Mammary microvascular endothelial cell (primary cell): Measurements from ENCODE around the gene SORT1. TPM values are rescaled to one million over a fixed set of nuclear protein-coding genes. Genes with fewer than 3 reads are reported as not detected.

Experiments used
- total RNA-seq: library from RNA; depleted of rRNA; stranded (reverse); fragments of >200 nt; gene quantifications from 2 replicates; pipeline ENCODE4 v1.2.3, GENCODE V29; 2015

SORT1 gene
- 9.2 and 9.4 TPM in 2 replicates for total RNA-seq

DNA sequence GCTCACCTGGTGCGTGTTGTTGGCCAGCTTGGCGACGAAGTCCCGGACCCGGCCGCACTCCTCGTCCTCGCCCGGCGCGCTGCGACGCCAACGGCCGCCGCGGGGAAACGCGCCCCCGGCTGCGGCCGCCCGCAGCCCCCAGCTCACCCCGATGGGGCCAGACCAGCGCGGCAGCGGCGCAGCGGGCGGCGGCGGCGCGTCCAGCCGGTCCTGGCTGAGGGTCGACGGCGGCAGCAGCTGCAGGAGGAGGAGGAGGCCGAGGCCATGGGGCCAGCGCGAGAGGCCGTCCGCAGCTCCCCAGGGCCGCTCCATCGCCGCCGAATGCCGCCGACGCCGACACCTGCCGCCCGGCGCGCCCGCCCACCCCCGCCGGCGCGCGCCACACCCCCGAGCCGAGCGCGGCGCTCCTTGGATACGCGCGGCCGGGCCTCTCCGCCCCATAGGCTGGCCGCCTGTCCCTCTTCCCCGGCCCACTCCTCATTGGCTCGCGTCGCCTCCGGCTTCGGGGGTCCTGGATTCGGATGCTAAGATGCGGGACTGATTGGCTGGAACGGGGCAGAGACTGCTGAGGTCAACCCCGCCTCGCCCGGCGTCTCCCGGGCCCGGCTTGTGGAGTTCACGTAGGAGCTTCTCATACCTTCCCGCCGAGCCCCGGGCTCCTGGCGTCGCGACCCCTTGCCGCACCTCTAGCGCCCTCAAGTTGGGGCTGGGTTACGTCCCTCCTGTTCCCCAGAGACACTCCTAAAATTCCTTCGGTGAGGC lies at the start of gene SORT1:
Gene SORT1, minus strand, starts transcription at position 338 of the 762 bp plus-strand sequence. Its CDS starts 26 bp downstream, at position 312.

DNA sequence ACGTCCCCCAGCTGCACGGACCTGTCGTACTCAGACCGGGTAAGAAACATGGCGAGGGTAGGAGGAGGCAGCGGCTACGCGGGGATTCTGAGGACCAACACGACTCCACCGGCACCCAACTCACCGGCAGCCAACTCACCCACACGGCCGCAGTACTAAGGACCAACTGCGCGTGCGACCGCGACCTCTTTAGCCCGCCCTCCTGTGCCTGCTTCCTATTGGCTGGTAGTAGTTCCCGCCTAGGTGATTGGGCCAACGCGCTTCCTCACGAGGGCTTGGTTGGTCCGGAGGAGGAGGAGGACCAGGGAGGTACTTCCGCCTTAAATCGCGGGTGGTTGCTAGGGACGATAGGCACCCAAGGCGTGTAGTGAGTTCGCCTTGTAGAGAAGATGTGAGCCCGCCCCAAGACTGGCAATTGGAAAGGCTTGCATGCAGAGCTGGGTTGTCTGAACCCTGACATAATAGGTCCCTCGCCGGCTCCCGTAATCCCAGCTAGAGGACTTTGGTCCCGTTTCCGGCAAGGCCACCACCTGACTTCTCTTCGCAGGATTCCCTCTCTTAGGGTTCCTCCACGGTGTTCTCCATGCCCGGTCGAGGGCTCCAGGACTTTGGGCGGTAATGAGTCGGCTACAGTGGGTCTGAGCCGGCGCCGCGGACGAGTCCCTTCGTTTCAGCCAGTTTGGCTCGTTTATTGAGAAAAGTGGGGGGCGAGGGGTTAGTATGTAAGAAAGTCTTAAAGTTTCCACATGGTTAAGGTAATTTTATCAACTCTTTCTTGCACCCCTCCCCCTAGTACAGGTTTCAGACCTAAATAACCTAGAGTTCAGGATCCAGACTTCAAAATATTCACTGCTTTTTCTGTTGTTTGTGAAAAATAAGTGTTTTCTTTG lies 28.8 kb upstream of the SORT1 start, which contains the start of gene PSMA5:
Gene PSMA5, minus strand, starts transcription at position 168 of the 890 bp plus-strand sequence. Its CDS starts 118 bp downstream, at position 50.

DNA sequence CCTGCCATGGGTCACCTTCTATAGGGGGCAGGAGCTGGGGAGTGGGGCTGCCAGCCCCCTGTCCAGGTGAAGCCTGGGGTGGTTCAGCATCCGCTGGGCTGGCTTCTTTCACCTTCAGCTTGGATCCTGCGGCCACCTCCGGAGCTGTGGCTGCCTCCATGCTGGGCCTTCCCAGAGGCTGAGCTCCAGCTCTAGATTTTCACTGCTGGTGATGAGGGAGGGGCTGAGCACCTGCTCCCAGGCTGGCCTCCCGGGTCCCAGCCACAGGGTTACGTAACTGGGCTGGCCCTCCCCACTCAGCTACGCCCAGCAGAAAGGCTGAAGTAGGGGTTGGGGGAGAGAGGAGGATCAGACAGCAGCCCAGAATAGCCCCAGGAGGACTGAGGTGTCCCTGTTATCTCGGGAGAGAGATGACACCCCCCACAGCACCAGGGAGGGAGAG lies 90.9 kb downstream of the SORT1 start, which contains the start of gene MYBPHL:
Gene MYBPHL, minus strand, starts transcription at position 180 of the 442 bp plus-strand sequence. Its CDS starts 20 bp downstream, at position 160.

DNA sequence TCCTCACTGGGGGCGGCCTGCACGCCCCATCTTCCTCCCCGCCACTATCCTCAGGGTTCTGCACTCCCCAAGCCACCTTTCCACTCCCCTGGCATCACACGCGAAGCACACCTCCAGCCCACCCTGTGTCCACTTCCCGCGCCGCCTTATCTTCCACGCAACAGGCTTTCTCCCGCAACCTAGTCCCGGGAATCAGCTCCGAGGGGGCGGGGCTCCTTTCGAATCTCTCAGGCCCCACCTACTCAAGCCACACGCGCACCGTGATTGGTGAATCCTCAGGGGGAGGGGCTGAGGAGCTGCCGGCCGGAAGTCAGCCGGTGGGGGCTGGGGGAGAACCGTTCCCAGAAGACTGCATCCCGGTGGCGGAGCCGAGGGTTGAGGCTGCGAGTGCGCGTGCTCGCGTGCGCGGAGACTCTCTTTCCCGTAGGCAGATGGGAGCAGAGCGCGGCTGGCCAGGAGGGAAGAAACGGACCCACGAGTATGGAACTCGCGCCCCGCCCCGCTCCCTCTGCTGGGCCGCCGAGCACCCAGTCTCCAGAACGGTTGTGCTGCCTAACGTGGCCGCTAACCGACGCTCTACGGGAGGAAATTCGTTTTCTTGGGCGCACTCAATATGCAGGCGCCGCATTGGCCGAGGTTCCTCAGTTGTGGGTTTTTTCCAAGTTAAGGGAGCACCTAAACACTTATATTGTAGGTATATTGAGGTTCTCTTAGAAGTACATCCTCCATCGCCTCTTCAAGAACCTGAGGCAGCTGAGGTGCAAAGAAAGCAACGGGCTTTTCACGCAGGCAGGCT lies 114.6 kb downstream of the SORT1 start, which contains the start of gene PSRC1:
Gene PSRC1, minus strand, starts transcription at position 194 of the 796 bp plus-strand sequence.

Other genes starting within 250 kb of the SORT1 start
- gene SARS1, start 184.0 kb downstream of the SORT1 start, total RNA-seq, result 198 and 221 TPM in 2 replicates
- gene CELSR2, start 148.4 kb downstream of the SORT1 start, total RNA-seq, result 0.25 and 0.27 TPM in 2 replicates
- gene PSRC1, start 114.8 kb downstream of the SORT1 start, total RNA-seq, result 18.6 and 19.3 TPM in 2 replicates
- not detected in 2 replicates for gene MYBPHL, start 90.9 kb downstream of the SORT1 start, total RNA-seq
- 72.7 and 77.8 TPM in 2 replicates for gene PSMA5, start 28.5 kb upstream of the SORT1 start, total RNA-seq
- gene SYPL2, start 68.6 kb upstream of the SORT1 start, total RNA-seq, result 0.05 and 0.33 TPM in 2 replicates
- 0.93 and 3.2 TPM in 2 replicates for gene ATXN7L2, start 86.0 kb upstream of the SORT1 start, total RNA-seq
- 4.4 and 5.4 TPM in 2 replicates for gene CYB561D1, start 96.2 kb upstream of the SORT1 start, total RNA-seq
- 0.44 and 1.3 TPM in 2 replicates for gene AMIGO1, start 111.8 kb upstream of the SORT1 start, total RNA-seq
- not detected in 2 replicates for gene GPR61, start 142.0 kb upstream of the SORT1 start, total RNA-seq
- gene GNAI3, start 150.7 kb upstream of the SORT1 start, total RNA-seq, result 11.9 and 12.7 TPM in 2 replicates
- 0.07 and 0.34 TPM in 2 replicates for gene GNAT2, start 221.7 kb upstream of the SORT1 start, total RNA-seq
- 31.4 and 53.6 TPM in 2 replicates for gene AMPD2, start 221.9 kb upstream of the SORT1 start, total RNA-seq